Measurements from ENCODE around the gene MYB.
"Not testable (repeated sequence)": the region's sequence is repeated elsewhere in the genome, so short reads cannot be mapped to it uniquely, and the experiment has no call there.

MYB gene

GRCh38 chr6:135224037-135224647 is 43.0 kb downstream of the MYB start:
- DNase-seq: no peak

DNA sequence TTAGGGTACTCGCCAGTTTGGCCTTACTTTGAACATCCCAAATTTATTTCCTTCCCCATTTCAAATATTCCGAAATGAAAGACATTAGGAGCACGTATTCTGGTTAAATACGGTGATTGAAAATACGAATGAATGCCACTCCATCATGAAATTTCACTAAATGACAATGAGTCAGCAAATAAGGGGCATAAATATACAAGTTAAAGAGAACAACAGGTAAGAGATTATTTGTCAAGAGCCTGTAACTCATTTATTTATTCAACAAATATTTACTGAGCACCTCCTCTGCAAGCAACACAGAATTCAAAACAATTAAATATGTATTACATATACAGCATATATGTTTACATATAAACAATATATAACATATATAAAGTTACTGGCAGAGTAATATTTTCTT is 44.8 kb downstream of the MYB start:
- no peak for DNase-seq

GRCh38 chr6:135226537-135226936 is 45.4 kb downstream of the MYB start:
- no peak for DNase-seq

GRCh38 chr6:135227349-135227748 is 46.2 kb downstream of the MYB start:
- no peak for DNase-seq

DNA sequence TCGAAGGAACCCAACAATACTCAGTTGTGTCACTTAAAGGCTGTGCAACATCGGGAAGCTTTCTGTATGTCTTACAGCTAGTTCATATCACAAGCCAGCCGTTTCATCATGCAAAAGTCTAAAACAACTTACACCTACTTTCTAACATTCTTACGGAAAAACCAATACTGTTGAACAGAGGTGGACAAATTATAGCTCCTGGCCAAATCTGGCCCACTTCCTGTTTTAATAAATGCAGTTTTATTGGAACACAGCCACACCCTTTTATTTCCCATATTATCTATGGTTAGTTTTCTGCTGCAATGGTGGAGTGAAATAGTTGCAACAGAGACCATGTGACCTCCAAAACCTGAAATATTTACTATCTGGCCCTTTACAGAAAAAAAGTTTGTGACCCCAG is 46.6 kb downstream of the MYB start:
- DNase-seq: no peak

- DNase-seq: no peak
Measured at GRCh38 chr6:135228486-135228885, 47.4 kb downstream of the MYB start.

DNA sequence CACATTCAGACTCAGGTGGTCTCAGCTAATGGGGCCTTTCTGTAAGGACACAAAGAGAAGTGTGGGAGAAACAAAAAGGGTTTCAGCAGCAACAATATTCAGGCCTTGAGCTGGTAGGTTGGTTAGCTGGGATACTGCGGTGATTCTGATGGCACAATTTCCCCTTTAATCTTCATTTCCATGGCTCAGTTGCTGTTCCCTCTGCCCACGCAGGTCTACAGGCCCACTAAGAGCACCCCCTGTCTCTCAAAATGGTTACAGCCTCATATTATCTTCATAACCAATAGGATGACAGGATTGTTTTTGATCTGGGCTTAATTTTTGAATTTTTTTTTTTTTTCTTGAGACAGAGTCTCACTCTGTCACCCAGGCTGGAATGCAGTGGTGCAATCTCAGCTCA is 48.9 kb downstream of the MYB start:
- DNase-seq: no peak

- DNase-seq: no peak
Measured at GRCh38 chr6:135230711-135231468, 49.8 kb downstream of the MYB start.

DNA sequence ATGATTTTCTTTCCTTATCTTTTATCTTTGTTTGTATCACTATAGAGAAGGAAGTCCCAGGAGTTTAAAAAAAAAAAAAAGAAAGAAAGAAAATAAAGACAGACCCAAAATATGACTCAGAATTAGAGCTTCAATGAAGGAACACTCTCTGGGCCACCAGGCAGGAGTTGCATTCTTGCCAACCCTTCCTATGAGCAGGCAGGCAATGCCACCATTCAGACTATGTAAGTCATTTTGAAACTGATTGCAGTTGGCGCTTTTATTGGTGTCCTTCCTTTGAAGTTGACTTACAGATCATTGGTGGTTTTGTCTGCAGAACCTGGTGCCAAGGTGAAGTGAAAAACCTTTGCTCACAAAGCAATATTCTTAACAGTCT is 50.3 kb downstream of the MYB start:
- no peak for DNase-seq

GRCh38 chr6:135233686-135234491 is 52.8 kb downstream of the MYB start:
- DNase-seq: no peak

GRCh38 chr6:135234492-135234780 is 53.3 kb downstream of the MYB start:
- no peak for DNase-seq

GRCh38 chr6:135235716-135236115 is 54.6 kb downstream of the MYB start:
- DNase-seq: no peak

- DNase-seq: no peak
Measured at GRCh38 chr6:135236319-135236718, 55.2 kb downstream of the MYB start.

DNA sequence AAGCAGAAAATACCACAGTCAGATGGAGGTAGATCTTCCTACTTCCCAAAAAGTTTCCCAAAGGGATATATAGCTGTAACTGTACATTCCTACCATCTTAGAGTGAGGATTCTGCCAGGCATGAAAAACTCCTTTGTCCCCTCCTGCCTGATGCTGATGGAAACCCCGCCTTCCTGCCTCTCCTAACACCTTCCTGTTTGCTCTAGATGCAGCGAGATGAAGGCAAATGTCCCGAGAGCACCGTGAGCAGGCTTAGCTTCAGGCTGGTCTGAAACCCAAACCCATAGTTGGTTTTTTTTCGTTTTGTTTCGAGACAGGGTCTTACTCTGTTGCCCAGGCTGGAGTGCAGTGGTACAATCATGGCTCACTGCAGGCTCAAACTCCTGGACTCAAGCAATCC is 55.6 kb downstream of the MYB start:
- DNase-seq: no peak

GRCh38 chr6:135240711-135241110 is 59.6 kb downstream of the MYB start:
- DNase-seq: no peak

GRCh38 chr6:135243871-135244796 is 63.0 kb downstream of the MYB start:
- no peak for DNase-seq

- DNase-seq: no peak
Measured at GRCh38 chr6:135244805-135245204, 63.7 kb downstream of the MYB start.

DNA sequence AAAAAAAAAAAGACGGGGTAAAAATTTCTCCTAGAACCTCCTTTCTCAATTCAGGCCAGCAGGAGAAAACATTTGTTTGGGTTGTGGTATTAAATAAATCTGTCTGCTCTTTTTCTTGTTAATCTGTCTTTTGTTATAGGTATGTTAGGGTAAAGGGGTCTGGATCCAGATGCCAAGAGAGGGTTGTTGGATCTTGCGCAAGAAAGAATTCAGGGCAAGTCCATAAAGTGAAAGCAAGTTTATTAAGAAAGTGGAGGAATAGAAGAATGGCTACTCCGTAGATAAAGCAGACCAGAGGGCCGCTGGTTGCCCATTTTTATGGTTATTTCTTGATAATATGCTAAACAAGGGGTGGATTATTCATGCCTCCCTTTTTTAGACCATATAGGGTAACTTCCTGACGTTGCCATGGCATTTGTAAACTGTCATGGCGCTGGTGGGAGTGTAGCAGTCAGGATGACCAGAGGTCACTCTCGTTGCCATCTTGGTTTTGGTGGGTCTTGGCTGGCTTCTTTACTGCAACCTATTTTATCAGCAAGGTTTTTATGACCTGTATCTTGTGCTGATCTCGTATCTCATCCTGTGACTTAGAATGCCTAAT is 65.4 kb downstream of the MYB start:
- not testable (repeated sequence) for DNase-seq

GRCh38 chr6:135250234-135250633 is 69.1 kb downstream of the MYB start:
- no peak for DNase-seq

DNA sequence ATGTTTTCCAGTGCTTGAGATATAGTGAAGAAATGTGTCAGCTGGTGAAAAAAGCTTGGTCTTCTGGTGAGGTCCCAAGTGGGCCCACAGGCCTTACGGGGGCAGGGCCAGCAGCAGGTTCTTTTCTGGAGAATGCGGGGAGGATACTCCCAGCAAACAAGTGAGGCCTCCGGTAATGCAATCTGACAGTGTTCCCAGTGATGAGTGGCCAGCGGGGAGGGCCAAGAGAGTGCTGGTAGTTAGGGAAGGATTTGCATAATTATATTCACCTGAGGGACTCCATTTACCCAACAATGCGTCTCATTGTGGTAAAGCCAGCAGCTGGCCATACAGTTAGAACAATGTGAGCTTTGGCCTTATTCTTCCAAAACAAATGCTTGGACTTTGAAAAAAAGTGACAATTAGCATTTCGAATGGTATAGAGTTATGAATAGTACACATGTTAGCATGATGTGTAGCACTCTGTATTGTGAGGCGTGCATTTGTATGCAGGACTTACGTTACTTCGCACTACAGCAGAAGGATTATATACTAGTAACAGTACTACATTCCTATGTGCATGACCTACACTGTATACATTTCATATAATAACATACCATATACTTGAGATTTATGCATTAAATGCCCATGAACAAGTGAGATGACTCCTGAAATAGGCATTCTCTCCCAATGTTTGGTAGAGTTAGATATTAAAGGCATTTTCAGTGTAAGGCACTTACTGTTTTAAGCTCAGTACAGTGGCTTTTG is 69.8 kb downstream of the MYB start:
- DNase-seq: no peak

DNA sequence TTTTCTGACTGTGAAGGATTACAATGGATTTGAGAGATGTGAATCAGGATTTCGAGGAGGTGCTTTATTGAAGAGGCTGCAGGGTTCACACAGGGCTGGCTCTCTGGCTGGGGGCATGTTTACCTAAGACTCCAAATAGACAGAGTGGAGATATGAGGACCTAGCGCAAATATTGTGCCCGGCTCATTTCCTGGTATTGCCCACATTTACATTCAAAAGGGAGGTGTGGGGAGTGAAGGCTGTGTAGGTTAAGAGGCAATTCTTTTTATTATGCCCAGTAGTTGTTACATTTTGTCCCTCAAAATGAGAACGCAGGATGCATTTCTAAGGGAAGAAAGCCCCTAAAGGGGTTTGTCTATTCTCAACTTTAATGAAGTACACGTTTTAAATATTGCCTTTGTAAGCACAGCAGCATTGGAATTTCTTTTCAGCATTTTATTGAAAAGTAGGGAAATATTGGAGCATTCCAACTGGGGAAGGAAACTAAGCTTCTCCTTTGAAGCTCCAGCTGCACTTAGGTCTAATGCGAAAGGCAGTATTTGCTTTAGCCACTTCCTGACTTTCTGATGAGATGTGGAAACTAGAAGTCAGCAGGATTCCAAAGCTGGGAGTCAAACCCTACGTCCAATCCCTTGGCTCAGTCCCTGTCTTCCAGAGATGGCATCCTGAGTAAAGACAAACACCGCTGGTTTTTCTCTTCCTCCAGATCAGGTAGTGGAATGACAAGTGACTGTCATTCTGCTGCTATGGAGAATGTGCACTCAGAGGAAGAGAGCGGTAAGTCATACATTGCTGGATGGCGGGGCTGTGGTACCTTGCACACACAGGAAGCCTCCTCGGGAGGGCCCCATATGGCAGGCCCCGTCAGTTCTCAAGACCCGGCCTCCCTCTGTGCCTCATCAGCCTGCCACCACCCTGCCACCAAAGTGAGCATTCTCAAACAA is 70.7 kb downstream of the MYB start:
- DNase-seq: no peak

Data from activated T-cell treated with anti-CD3 and anti-CD28 coated beads, Interleukin-2, amount 50 U/mL, for 1 hour (primary cell).